K562 (cell line): ENCODE data around the gene DUSP28. TPM values are rescaled to one million over a fixed set of nuclear protein-coding genes. Genes with fewer than 3 reads are reported as not detected.

Experiments
- ARID4B ChIP-seq: sonication (generic); formaldehyde crosslinking; IDR thresholded peaks from 2 replicates; pipeline ENCODE4 v1.8.0; 2022; ENCODE audit warnings: mild to moderate bottlenecking, missing genetic modification reagents
- COPS2 ChIP-seq: fragments of 450-650 bp; conservative IDR thresholded peaks from 2 replicates; pipeline ENCODE4 v1.6.1; 2016; ENCODE audit warnings: mild to moderate bottlenecking, moderate library complexity
- CUX1 ChIP-seq: fragments of 200-800 bp; sonication (Bioruptor generic); IDR thresholded peaks from 2 replicates; pipeline ENCODE4 v1.6.1; 2016; ENCODE audit warnings: missing genetic modification characterization, missing compliant biosample characterization
- PCBP2 ChIP-seq: fragments of 200-400 bp; formaldehyde crosslinking; IDR thresholded peaks from 2 replicates; pipeline ENCODE4 v1.6.1; 2018; ENCODE audit warnings: low read length, low read depth, mild to moderate bottlenecking, moderate library complexity; ENCODE audit not compliant: poor library complexity, severe bottlenecking
- TCFL5 ChIP-seq: fragments of 250-450 bp; sonication (Bioruptor Pico); conservative IDR thresholded peaks from 2 replicates; pipeline ENCODE4 v1.6.1; 2021; ENCODE audit warnings: mild to moderate bottlenecking, moderate library complexity, matching md5 sums
- TFAP4 ChIP-seq: sonication (generic); formaldehyde crosslinking; IDR thresholded peaks from 2 replicates; pipeline ENCODE4 v1.8.0; 2022; ENCODE audit warnings: missing genetic modification reagents, mild to moderate bottlenecking, moderate library complexity, borderline replicate concordance
- THRAP3 ChIP-seq: fragments of 450-650 bp; IDR thresholded peaks from 2 replicates; pipeline ENCODE4 v1.6.1; 2016; ENCODE audit warnings: mild to moderate bottlenecking, inconsistent platforms, borderline replicate concordance
- ZNF561 ChIP-seq: fragments of 450-650 bp; formaldehyde crosslinking; conservative IDR thresholded peaks from 2 replicates; pipeline ENCODE4 v1.4.0; 2020; ENCODE audit warnings: mild to moderate bottlenecking, moderate library complexity
- ZNF696 ChIP-seq: fragments of 250-450 bp; sonication (Bioruptor Pico); conservative IDR thresholded peaks from 2 replicates; pipeline ENCODE4 v1.4.0; 2020; ENCODE audit warnings: mild to moderate bottlenecking, moderate library complexity
- ZNF76 ChIP-seq: fragments of 250-450 bp; sonication (Bioruptor Pico); IDR thresholded peaks from 2 replicates; pipeline ENCODE4 v1.4.0; 2020; ENCODE audit warnings: mild to moderate bottlenecking, moderate library complexity, borderline replicate concordance
- polyA plus RNA-seq, 8 experiments: library from polyadenylated mRNA; depleted of rRNA in 4 of 8; stranded (reverse) in 5 of 8; unstranded in 3 of 8; fragments of >200 nt; fragmentation: Nextera tagmentation in 2 of 8; fragmentation: Illumina TruSeq in 1 of 8; extraction: Ambion mirVana in 2 of 8; extraction: Trizol in 1 of 8; gene quantifications; 2 replicates each; pipeline versions ENCODE4 v1.2.1 to v1.2.3, GENCODE V29; 2011 to 2014; ENCODE audit warnings: inconsistent platforms in 1 of 8, missing spikeins in 1 of 8
- total RNA-seq, 7 experiments: library from RNA; depleted of rRNA in 6 of 7; stranded (reverse); fragments of >200 nt in 6 of 7; fragmentation: Illumina TruSeq in 2 of 7; extraction: Trizol in 2 of 7; gene quantifications; 2 replicates each; pipeline versions ENCODE4 v1.2.1 to v1.2.3, GENCODE V29; 2011 to 2021; ENCODE audit warnings: low replicate concordance in 1 of 7
- TF ChIP-seq, protein P1 (sequence below): IDR thresholded peaks from 2 replicates; pipeline ENCODE4 v1.6.1; 2016; ENCODE audit warnings: missing genetic modification characterization, missing compliant biosample characterization

Gene DUSP28
- total and polyA plus RNA-seq, 9 of the 15 experiments (the other 6 are each of a cell fraction or from before 2014, with no cell fraction given), result 2.8 to 8.1 (median 4.2) TPM

DNA sequence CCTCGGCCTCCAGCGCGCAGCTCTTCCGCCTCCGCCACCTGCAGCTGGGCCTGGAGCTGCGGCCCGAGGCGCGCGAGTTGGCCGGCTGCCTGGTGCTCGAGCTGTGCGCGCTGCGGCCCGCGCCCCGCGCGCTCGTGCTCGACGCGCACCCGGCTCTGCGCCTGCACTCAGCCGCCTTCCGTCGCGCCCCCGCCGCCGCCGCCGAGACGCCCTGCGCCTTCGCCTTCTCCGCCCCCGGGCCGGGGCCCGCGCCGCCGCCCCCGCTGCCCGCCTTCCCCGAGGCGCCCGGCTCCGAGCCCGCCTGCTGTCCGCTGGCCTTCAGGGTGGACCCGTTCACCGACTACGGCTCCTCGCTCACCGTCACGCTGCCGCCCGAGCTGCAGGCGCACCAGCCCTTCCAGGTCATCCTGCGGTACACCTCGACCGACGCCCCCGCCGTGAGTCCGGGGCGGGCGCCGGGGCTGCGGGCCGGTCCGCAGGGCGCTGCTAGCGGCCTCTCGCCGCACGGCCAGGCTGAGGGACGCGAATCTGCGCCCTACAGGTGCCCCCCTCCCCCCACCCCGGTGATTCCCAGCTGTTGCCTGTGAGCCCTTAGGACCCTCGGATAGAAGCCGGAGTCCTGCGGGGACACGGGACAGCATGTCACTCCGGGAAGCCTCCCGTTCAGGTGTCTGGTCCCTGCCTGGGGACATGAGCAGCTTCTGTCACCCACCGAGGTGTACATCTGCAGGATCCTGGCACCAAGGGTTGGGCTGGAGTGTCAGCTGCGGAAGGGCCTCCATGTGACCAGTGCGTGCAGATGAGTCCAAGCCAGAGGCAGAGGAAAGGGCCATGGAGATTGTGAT is 8.7 kb downstream of the DUSP28 start (continued):
- TF ChIP-seq CUX1 (no peak), ZNF561 (CRISPR knock-in tag) (no peak), TFAP4 (CRISPR knock-in tag) (0 out of 2 replicates have a peak, but pooled peaks have one; percentile 10), ZNF76 (CRISPR knock-in tag) (no peak), ZNF696 (CRISPR knock-in tag) (no peak), THRAP3 (no peak), PCBP2 (no peak), TCFL5 (no peak), COPS2 (no peak), ARID4B (CRISPR knock-in tag) (no peak)
- TF ChIP-seq, protein P1, sequence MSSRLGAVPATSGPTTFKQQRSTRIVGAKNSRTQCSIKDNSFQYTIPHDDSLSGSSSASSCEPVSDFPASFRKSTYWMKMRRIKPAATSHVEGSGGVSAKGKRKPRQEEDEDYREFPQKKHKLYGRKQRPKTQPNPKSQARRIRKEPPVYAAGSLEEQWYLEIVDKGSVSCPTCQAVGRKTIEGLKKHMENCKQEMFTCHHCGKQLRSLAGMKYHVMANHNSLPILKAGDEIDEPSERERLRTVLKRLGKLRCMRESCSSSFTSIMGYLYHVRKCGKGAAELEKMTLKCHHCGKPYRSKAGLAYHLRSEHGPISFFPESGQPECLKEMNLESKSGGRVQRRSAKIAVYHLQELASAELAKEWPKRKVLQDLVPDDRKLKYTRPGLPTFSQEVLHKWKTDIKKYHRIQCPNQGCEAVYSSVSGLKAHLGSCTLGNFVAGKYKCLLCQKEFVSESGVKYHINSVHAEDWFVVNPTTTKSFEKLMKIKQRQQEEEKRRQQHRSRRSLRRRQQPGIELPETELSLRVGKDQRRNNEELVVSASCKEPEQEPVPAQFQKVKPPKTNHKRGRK, result no peak
